Glutamatergic neuron (in vitro differentiated cells): ENCODE measurements around the gene SLC37A1. TPM values are rescaled to one million over a fixed set of nuclear protein-coding genes. Genes with fewer than 3 reads are reported as not detected.

Source experiments
- DNase-seq: peaks from one replicate; pipeline ENCODE4 v3.0.0; 2022
- H3K27ac Mint-ChIP-seq: one replicate; pipeline ENCODE4 v1.8.0; 2020; ENCODE audit warnings: mild to moderate bottlenecking, mixed read lengths, inconsistent platforms; ENCODE audit not compliant: unreplicated experiment
- H3K27me3 Mint-ChIP-seq: one replicate; pipeline ENCODE4 v1.8.0; 2020; ENCODE audit warnings: mild to moderate bottlenecking, moderate library complexity, mixed read lengths, inconsistent platforms; ENCODE audit not compliant: unreplicated experiment
- H3K36me3 Mint-ChIP-seq: one replicate; pipeline ENCODE4 v1.8.0; 2020; ENCODE audit warnings: mild to moderate bottlenecking, mixed read lengths, inconsistent platforms; ENCODE audit not compliant: unreplicated experiment
- H3K4me1 Mint-ChIP-seq: one replicate; pipeline ENCODE4 v1.8.0; 2020; ENCODE audit warnings: mild to moderate bottlenecking, low read depth, mixed read lengths, inconsistent platforms; ENCODE audit not compliant: unreplicated experiment
- H3K4me3 Mint-ChIP-seq: one replicate; pipeline ENCODE4 v1.8.0; 2020; ENCODE audit warnings: mild to moderate bottlenecking, mixed read lengths, inconsistent platforms; ENCODE audit not compliant: unreplicated experiment
- H3K9me3 Mint-ChIP-seq: one replicate; pipeline ENCODE4 v1.8.0; 2020; ENCODE audit warnings: mild to moderate bottlenecking, moderate library complexity, mixed read lengths, inconsistent platforms; ENCODE audit not compliant: unreplicated experiment
- total RNA-seq: library from RNA; stranded (reverse); fragmentation: NEBNext Ultra II Directional; extraction: Animal tissue kit (Norgen Biotek cat#: 25700); gene quantifications from one replicate; pipeline ENCODE4 v1.2.1, GENCODE V29; 2021; ENCODE audit not compliant: unreplicated experiment
- TF ChIP-seq, protein P1 (sequence below): fragments of 200-600 bp; sonication (generic); IDR thresholded peaks from one replicate; pipeline ENCODE4 v1.5.0; 2021; ENCODE audit not compliant: partially characterized antibody, unreplicated experiment

SLC37A1 gene
- total RNA-seq, 1 donor from 2014 or later: 65.7 TPM

- Mint-ChIP-seq H3K4me3 (no peak overlapping the region), H3K27me3 (peaks cover 5% of the 10 kb centered on the region), H3K9me3 (peaks cover 9% of the 10 kb centered on the region), H3K4me1 (no peaks in the 10 kb centered on the region), H3K36me3 (peaks cover 24% of the 10 kb centered on the region), H3K27ac (no peak overlapping the region)
- DNase-seq: no peak
- TF ChIP-seq, protein P1, sequence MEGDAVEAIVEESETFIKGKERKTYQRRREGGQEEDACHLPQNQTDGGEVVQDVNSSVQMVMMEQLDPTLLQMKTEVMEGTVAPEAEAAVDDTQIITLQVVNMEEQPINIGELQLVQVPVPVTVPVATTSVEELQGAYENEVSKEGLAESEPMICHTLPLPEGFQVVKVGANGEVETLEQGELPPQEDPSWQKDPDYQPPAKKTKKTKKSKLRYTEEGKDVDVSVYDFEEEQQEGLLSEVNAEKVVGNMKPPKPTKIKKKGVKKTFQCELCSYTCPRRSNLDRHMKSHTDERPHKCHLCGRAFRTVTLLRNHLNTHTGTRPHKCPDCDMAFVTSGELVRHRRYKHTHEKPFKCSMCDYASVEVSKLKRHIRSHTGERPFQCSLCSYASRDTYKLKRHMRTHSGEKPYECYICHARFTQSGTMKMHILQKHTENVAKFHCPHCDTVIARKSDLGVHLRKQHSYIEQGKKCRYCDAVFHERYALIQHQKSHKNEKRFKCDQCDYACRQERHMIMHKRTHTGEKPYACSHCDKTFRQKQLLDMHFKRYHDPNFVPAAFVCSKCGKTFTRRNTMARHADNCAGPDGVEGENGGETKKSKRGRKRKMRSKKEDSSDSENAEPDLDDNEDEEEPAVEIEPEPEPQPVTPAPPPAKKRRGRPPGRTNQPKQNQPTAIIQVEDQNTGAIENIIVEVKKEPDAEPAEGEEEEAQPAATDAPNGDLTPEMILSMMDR: no peak
Observed at GRCh38 chr21:42607525-42608102, 94.0 kb downstream of the SLC37A1 start.

DNA sequence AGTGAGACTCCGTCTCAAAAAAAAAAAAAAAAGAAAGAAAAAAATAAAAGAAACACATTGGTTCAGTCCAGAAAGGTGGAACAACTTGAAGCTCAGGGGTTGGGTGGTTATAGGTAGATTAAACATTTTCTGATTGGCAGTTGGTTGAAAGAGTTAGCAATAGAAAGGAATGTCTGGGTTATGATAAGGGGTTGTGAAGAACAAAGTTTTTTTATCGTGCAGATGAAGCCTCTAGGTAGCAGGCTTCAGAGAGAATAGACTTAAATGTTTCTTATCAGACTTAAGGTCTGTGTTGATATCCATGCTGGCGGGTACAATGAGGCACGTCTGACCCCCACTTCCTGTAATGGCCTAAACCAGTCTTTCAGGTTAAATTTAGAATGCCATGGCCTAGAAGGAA lies 94.8 kb downstream of the SLC37A1 start:
- Mint-ChIP-seq H3K9me3 (peaks cover 9% of the 10 kb centered on the region), H3K27ac (no peak overlapping the region), H3K36me3 (peaks cover 24% of the 10 kb centered on the region), H3K4me1 (no peaks in the 10 kb centered on the region), H3K4me3 (no peak overlapping the region), H3K27me3 (peaks cover 5% of the 10 kb centered on the region)
- TF ChIP-seq, protein P1: no peak
- DNase-seq: no peak

DNA sequence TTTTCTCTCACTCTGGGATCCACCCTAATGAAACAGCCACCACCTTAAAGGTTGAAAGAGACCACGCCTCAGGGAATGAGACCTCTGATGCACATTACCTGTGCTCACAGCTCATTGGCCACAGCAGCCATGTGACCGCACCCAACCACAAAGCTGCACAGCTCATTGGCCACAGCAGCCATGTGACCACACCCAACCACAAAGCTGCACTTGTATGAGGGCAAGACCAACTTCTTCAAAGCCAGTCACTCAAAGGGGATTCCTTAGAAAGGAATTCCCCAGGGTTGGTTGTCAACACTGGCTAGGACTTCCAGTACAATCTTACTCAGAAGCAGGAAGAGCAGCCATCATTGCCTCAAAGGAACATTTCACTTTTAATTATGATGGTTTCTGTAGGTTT lies 96.2 kb downstream of the SLC37A1 start:
- no peak for DNase-seq
- no peak overlapping the region for H3K27ac Mint-ChIP-seq
- peaks cover 9% of the 10 kb centered on the region for H3K9me3 Mint-ChIP-seq
- no peak overlapping the region for H3K4me3 Mint-ChIP-seq
- TF ChIP-seq, protein P1: no peak
- H3K4me1 Mint-ChIP-seq: no peaks in the 10 kb centered on the region
- peaks cover 5% of the 10 kb centered on the region for H3K27me3 Mint-ChIP-seq
- H3K36me3 Mint-ChIP-seq: peaks cover 24% of the 10 kb centered on the region

GRCh38 chr21:42611852-42612251 lies 98.2 kb downstream of the SLC37A1 start:
- Mint-ChIP-seq H3K27ac (no peak overlapping the region), H3K9me3 (peaks cover 2% of the 10 kb centered on the region), H3K4me3 (no peak overlapping the region), H3K4me1 (no peaks in the 10 kb centered on the region), H3K36me3 (peaks cover 9% of the 10 kb centered on the region), H3K27me3 (peaks cover 3% of the 10 kb centered on the region)
- TF ChIP-seq, protein P1: no peak
- no peak for DNase-seq

GRCh38 chr21:42612390-42612789 lies 98.7 kb downstream of the SLC37A1 start:
- no peaks in the 10 kb centered on the region for H3K4me1 Mint-ChIP-seq
- no peak for DNase-seq
- peaks cover 3% of the 10 kb centered on the region for H3K27me3 Mint-ChIP-seq
- TF ChIP-seq, protein P1: no peak
- H3K9me3 Mint-ChIP-seq: peaks cover 2% of the 10 kb centered on the region
- no peak overlapping the region for H3K27ac Mint-ChIP-seq
- H3K4me3 Mint-ChIP-seq: no peak overlapping the region
- H3K36me3 Mint-ChIP-seq: peaks cover 9% of the 10 kb centered on the region
